HepG2 (cell line): ENCODE results near the gene NTMT2. TPM values are rescaled to one million over a fixed set of nuclear protein-coding genes. Genes with fewer than 3 reads are reported as not detected.

Experiments
- ATAC-seq: fragments of 200-7000 bp; cut with Tn5 transposase; 3 replicates; pipeline ENCODE4 v1.9.1; 2020; ENCODE audit warnings: mild to moderate bottlenecking, moderate library complexity
- BruUV-seq: library from RNA; stranded (reverse); fragments of 400-500 nt; replicated peaks from 2 replicates; lab custom pipeline; 2021; lab: Mats Ljungman, UMichigan
- CTCF ChIA-PET: fragments of 300-600 bp; formaldehyde crosslinking; extraction: SDS; loops from one replicate; lab custom pipeline; 2021; ENCODE audit warnings: low total read pairs, inconsistent platforms, low intra/inter-chr PET ratio; lab: Yijun Ruan, JAX
- POLR2A ChIA-PET: fragments of 350-600 bp; sonication (Branson Sonifier 250); formaldehyde crosslinking; loops from one replicate; lab custom pipeline; 2020; ENCODE audit warnings: antibody characterized with exemption, inconsistent platforms; lab: Yijun Ruan, JAX
- DNase-seq: peaks from one replicate; pipeline ENCODE4 v3.0.0-alpha.2; 2015; ENCODE audit warnings: low spot score
- FAIRE-seq: peaks from 3 replicates; lab custom pipeline; 2011; peaks lifted over from hg19 to GRCh38; lab: Jason Lieb, UNC
- H2AFZ ChIP-seq: one replicate; pipeline ENCODE4 v1.6.1; 2011; ENCODE audit warnings: low read length, inconsistent platforms
- H3K27ac ChIP-seq: fragments of 300-600 bp; 3 replicates; pipeline ENCODE4 v1.8.0; 2011; ENCODE audit warnings: mixed run types, mild to moderate bottlenecking, mixed read lengths, low read length, inconsistent platforms; ENCODE audit not compliant: insufficient read depth; ENCODE audit errors: extremely low read length
- H3K27me3 ChIP-seq, 2 experiments: fragments of 200-600 bp in 1 of 2; 2 replicates in 1 of 2; 3 replicates in 1 of 2; pipeline versions ENCODE4 v1.6.0 to v1.8.0; 2011; ENCODE audit warnings: low read length in 2 of 2, mild to moderate bottlenecking in 2 of 2, moderate library complexity in 2 of 2, inconsistent platforms in 1 of 2; ENCODE audit not compliant: insufficient read depth in 2 of 2, control insufficient read depth in 1 of 2
- H3K36me3 ChIP-seq, 2 experiments: fragments of 200-600 bp in 1 of 2; replicated peaks in 1 of 2; 2 replicates in 1 of 2; 3 replicates in 1 of 2; pipeline versions ENCODE4 v1.5.1 to v1.8.0; 2011; ENCODE audit warnings: low read length in 2 of 2, inconsistent platforms in 1 of 2; ENCODE audit not compliant: insufficient read depth in 2 of 2, control insufficient read depth in 1 of 2
- H3K4me1 ChIP-seq: 2 replicates; pipeline ENCODE4 v1.5.1; 2012; ENCODE audit warnings: low read length, inconsistent platforms; ENCODE audit not compliant: insufficient read depth
- H3K4me2 ChIP-seq: 2 replicates; pipeline ENCODE4 v1.6.0; 2011; ENCODE audit warnings: low read depth, low read length, inconsistent platforms
- H3K4me3 ChIP-seq, 3 experiments: fragments of 200-600 bp in 1 of 3; sonication (generic), shearing (Covaris generic) in 1 of 3; replicated peaks in 1 of 3; 2 replicates each; pipeline ENCODE4 v1.5.1; 2011 to 2016; ENCODE audit warnings: low read length in 3 of 3, inconsistent platforms in 2 of 3, low read depth in 2 of 3, mild to moderate bottlenecking in 2 of 3, control low read depth in 1 of 3, mixed read lengths in 1 of 3; ENCODE audit not compliant: insufficient read depth in 1 of 3
- H3K79me2 ChIP-seq: one replicate; pipeline ENCODE4 v1.6.1; 2011; ENCODE audit warnings: low read length, inconsistent platforms; ENCODE audit not compliant: insufficient read depth
- H3K9ac ChIP-seq: 2 replicates; pipeline ENCODE4 v1.6.0; 2011; ENCODE audit warnings: mild to moderate bottlenecking, low read depth, low read length, inconsistent platforms; ENCODE audit not compliant: insufficient read depth
- H3K9me3 ChIP-seq: 2 replicates; pipeline ENCODE4 v1.5.1; 2012; ENCODE audit warnings: mild to moderate bottlenecking, low read length
- H4K20me1 ChIP-seq: 2 replicates; pipeline ENCODE4 v1.6.0; 2011; ENCODE audit warnings: inconsistent platforms, mild to moderate bottlenecking, low read length, moderate library complexity; ENCODE audit not compliant: insufficient read depth
- CREB1 ChIP-seq, 2 experiments: fragments of 450-650 bp in 1 of 2; IDR thresholded peaks; 2 replicates each; pipeline ENCODE4 v1.6.1; 2016 to 2017; ENCODE audit warnings: control low read depth in 1 of 2, mild to moderate bottlenecking in 1 of 2, missing compliant biosample characterization in 1 of 2, missing genetic modification characterization in 1 of 2
- MLLT10 ChIP-seq: sonication (generic); formaldehyde crosslinking; IDR thresholded peaks from 2 replicates; pipeline ENCODE4 v1.4.0; 2020; ENCODE audit warnings: missing genetic modification reagents
- ZNF124 ChIP-seq: sonication (generic); formaldehyde crosslinking; IDR thresholded peaks from 2 replicates; pipeline ENCODE4 v1.4.0; 2020; ENCODE audit warnings: missing genetic modification reagents
- ZNF761 ChIP-seq: sonication (generic); formaldehyde crosslinking; conservative IDR thresholded peaks from 2 replicates; pipeline ENCODE4 v1.4.0; 2020; ENCODE audit warnings: mild to moderate bottlenecking, missing genetic modification reagents
- WGBS: methylation state at CpG from one replicate; pipeline ENCODE4 v1.1.6; 2017; ENCODE audit warnings: low lambda C conversion rate; 5-methylcytosine and 5-hydroxymethylcytosine counted together
- in situ Hi-C: cut with HindIII; loops from 2 replicates; pipeline ENCODE4 v1.10.0; 2017; ENCODE audit warnings: low pct_unique_long_range_greater_than_20kb; ENCODE audit not compliant: extremely low pct_ligation_motif_present
- intact Hi-C: fragments of 100-400 bp; cut with micrococcal nuclease; formaldehyde crosslinking; loops from one replicate; pipeline ENCODE4 v1.10.0; 2022; ENCODE audit not compliant: unreplicated experiment
- polyA plus RNA-seq, 8 experiments: library from polyadenylated mRNA; depleted of rRNA in 3 of 8; stranded (reverse) in 7 of 8; unstranded in 1 of 8; fragments of >200 nt; fragmentation: Illumina TruSeq in 4 of 8; extraction: Trizol in 4 of 8; gene quantifications; 2 replicates each; pipeline versions ENCODE4 v1.2.1 to v1.2.3, GENCODE V29; 2011 to 2016; ENCODE audit warnings: low read depth in 4 of 8, missing spikeins in 1 of 8, mixed read lengths in 1 of 8; ENCODE audit not compliant: insufficient read depth in 1 of 8
- total RNA-seq, 5 experiments: library from RNA; depleted of rRNA; stranded (reverse); fragments of >200 nt; fragmentation: Illumina TruSeq; extraction: Trizol; gene quantifications; 2 replicates each; pipeline ENCODE4 v1.2.3, GENCODE V29; 2016; ENCODE audit warnings: low read depth in 1 of 5
- TF ChIP-seq, protein P1 (sequence below): sonication (generic); formaldehyde crosslinking; IDR thresholded peaks from 2 replicates; pipeline ENCODE4 v1.5.0; 2020; ENCODE audit warnings: mild to moderate bottlenecking, missing genetic modification reagents, borderline replicate concordance

Gene NTMT2
- total and polyA plus RNA-seq, 2 of the 13 experiments (the other 11 are each of a cell fraction or from before 2014, with no cell fraction given), result not detected

DNA sequence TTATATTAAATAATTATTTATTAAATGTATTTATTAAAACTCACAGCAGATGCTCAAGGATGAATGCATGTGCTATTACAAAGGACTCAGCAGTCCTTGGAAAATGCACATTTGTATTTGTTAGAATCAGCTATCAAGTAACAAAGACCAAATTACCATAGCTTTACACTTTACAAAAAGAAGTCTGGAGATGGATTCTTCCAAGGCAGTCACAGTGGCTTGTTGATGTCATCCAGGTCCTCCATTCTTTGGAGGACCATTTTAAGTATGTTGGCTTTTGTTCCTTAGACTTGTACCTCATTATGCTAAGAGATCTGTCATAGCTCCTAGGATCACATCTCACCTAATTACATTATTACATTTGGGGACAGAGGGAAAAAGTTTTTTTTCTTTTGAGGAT lies 63.4 kb downstream of the NTMT2 start (continued):
- TF ChIP-seq, protein P1, sequence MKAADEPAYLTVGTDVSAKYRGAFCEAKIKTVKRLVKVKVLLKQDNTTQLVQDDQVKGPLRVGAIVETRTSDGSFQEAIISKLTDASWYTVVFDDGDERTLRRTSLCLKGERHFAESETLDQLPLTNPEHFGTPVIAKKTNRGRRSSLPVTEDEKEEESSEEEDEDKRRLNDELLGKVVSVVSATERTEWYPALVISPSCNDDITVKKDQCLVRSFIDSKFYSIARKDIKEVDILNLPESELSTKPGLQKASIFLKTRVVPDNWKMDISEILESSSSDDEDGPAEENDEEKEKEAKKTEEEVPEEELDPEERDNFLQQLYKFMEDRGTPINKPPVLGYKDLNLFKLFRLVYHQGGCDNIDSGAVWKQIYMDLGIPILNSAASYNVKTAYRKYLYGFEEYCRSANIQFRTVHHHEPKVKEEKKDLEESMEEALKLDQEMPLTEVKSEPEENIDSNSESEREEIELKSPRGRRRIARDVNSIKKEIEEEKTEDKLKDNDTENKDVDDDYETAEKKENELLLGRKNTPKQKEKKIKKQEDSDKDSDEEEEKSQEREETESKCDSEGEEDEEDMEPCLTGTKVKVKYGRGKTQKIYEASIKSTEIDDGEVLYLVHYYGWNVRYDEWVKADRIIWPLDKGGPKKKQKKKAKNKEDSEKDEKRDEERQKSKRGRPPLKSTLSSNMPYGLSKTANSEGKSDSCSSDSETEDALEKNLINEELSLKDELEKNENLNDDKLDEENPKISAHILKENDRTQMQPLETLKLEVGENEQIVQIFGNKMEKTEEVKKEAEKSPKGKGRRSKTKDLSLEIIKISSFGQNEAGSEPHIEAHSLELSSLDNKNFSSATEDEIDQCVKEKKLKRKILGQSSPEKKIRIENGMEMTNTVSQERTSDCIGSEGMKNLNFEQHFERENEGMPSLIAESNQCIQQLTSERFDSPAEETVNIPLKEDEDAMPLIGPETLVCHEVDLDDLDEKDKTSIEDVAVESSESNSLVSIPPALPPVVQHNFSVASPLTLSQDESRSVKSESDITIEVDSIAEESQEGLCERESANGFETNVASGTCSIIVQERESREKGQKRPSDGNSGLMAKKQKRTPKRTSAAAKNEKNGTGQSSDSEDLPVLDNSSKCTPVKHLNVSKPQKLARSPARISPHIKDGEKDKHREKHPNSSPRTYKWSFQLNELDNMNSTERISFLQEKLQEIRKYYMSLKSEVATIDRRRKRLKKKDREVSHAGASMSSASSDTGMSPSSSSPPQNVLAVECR (CRISPR knock-in tag), result no peak
- TF ChIP-seq ZNF124 (CRISPR knock-in tag) (no peak), ZNF761 (CRISPR knock-in tag) (no peak)

DNA sequence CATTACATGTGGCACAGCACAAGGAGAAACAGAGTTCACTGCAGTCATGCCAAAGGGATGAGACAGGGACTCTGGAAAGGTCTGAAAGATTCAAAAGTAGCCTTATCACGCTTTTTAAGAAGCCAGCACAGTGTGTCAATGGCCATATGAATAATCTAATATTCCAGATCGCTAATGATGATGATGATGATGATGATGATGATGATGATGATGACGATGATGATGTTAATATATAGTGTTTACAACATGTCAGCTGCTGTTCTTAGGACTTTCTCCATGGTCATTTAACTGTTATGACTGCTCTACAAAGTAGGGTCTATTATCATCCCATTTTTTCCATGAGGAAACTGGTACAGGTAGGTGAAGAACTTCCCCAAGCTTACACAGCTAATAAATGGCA lies 64.4 kb downstream of the NTMT2 start:
- CTCF ChIA-PET, result no interaction called here
- TF ChIP-seq MLLT10 (CRISPR knock-in tag), result no peak
- peak; percentile 88 for TF ChIP-seq CREB1 (IDR thresholded peaks at IDR 0.05)
- no peak for TF ChIP-seq CREB1 (CRISPR knock-in tag; IDR thresholded peaks at IDR 0.05)
- TF ChIP-seq, all 625 proteins: peak for 1
- no peak overlapping the region for H2AFZ ChIP-seq
- BruUV-seq, result no TSS peak
- ATAC-seq, result no peak
- no peak for DNase-seq
- H3K4me2 ChIP-seq, result no peak overlapping the region
- H3K27ac ChIP-seq, result no peak overlapping the region
- WGBS, result 0% methylated on average over 3 of the region's 3 CpGs
- POLR2A ChIA-PET, result no interaction called here
- H3K4me3 ChIP-seq, result no peak overlapping the region
- H4K20me1 ChIP-seq, result no peaks in the 10 kb centered on the region
- intact Hi-C loops, result no loop called here
- in situ Hi-C loops, result no loop called here
- H3K79me2 ChIP-seq, result no peaks in the 10 kb centered on the region
- H3K36me3 ChIP-seq, result no peaks in the 10 kb centered on the region
- H3K27me3 ChIP-seq, result no peaks in the 10 kb centered on the region; a peak in 1 of 5 replicates
- FAIRE-seq, result no peak
- H3K9me3 ChIP-seq, result peaks cover 5% of the 10 kb centered on the region
- H3K9ac ChIP-seq, result no peak overlapping the region
- no peaks in the 10 kb centered on the region for H3K4me1 ChIP-seq
